Activated T-helper 1 cell treated with anti-CD3 and anti-CD28 coated beads, Interleukin-2, amount 50 U/mL, for 16 hours (primary cell): ENCODE results near the gene EDEM2.
"Not testable (repeated sequence)": the region's sequence is repeated elsewhere in the genome, so short reads cannot be mapped to it uniquely, and the experiment has no call there.

Experiments
- DNase-seq, 2 donors: peaks; one replicate each; pipeline ENCODE4 v3.0.0-alpha.2; 2020; ENCODE audit warnings: low read depth in 1 of 2, low spot score in 1 of 2

The EDEM2 gene

DNA sequence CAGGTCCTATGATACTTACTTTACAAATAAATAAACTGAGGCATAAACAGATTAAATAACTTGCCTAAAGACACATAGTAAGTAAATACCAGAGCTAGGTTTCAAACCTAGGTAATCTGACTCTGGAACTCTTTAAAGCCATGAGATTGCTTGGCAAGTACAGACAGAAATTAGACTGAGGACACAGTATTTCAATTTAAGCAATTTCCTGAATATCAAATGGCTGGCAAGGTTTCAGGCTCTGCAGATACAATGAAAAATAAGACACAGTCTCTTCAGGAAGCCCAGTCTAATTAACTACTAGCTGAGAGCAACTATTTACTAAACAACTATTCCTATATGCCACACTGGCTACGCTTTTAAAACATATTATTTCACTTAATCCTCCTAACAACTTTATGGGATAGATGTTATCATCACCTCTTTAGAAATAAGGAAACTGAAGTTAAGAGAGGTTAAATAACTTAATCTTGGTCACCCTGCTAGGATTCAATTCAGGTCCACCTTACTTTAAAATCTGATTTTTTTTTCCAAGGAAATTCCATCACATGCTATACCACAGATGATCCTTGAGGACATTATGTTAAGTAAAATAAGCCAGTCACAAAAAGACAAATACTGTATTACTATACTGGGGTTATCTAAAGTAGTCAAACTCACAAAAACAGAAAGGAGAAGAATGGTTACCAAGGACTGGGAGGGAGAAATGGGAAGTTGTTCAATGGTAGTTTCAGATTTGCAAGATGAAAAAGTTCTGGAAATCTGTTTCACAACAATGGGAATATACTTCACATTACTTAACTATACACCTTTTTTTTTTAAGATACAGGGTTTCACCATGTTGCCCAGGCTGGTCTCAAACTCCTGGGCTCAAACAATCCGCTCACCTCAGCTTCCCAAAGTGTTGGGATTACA, 58.6 kb downstream of the EDEM2 start:
- no peak for DNase-seq

DNA sequence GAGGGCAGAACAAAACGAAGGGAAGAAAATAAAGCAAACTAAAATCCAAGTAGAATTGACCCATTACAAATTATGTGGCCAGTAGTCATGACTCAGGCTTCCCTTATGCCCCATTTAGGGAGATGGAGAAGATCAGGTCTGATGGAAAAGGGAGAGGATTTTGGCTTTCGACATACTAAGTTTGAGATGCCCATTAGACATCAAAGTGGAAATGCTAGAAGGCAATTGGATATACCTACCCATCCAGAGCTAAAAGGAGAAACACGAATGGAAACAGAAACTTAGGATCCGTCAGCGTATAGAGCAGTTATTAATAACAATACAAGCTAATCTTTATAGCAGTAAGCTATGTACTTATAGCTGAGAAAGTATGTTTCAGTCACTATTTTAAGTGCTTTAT, 59.3 kb downstream of the EDEM2 start:
- no peak for DNase-seq

DNA sequence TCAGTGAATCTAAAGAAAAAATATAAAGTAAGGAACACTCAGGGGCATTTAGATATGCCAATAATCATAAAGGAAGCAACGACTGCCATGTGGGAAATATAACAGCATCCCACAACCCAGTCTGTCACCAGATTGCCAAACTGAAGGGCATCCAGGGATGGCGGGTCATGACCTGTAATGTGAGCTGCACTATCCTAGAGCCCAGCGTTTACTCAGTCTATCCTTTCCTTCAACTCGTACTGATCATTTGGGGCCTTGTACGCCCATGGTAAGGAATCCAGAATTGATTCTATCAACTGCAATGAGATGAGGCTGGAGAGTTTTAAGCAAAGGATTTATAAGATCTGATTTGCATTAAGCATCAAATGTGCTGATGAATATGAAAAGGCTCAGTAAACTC, 59.8 kb downstream of the EDEM2 start:
- DNase-seq = no peak

DNA sequence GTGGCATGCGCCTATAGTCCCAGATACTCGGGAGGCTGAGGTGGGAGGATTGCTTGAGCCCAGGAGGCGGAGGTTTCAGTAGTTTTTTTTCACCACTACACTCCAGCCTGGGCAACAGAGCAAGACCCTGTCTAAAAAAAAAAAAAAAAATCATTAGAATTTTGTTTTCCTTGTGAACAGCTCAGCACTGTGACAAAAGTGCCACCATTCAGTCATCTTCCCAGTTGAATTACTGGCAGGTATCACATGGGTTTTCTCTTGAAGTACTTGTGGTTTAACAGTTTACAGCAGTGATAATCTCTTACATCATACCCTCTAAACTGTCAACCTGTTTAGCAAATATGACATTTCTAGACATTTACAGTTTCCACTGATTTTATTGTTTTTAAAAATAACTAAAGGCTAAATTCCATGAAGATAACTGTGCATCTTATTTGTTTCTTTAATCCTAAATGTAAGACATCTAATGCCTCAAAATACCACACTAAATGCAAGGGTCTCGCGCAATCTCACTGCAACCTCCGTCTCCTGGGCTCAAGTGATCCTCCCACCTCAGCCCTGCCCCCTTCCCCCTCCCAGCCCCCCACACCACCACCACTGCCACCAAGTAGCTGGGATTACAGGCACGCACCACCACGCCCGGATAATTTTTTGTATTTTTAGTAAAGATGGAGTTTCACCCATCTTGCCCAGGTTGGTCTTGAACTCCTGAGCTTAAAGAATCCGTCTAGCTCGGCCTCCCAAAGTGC, 61.5 kb downstream of the EDEM2 start:
- no peak for DNase-seq

DNA sequence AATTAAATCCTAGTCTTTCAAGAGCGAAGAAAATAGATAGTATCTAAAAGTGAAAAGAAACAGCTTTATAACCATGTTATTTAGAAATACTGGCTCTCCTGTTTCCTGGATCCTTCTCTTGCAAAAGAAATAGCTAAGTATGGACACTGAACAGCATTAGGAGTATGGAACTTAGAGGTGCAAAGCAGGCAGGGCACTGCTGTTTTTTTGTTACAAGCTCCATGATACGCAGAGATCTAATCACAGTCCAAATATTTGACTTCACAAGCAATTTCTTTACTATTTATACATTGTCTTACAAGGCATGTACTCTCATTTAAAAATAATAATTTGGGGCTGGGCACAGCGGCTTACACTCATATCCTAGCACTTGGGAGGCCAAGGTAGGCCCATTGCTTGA, 62.1 kb downstream of the EDEM2 start:
- no peak for DNase-seq

DNA sequence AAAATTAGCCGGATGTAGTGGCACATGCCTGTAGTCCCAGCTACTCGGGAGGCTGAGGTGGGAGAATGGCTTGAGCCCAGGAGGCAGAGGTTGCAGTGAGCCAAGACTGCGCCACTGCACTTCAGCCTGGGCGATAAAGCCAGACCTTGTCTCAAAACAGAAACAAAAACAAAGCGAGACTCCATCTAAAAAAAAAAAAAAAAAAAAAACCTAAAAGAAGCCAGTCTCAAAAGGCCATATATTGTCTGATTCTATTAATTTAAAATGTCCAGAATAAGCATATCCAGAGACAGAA, 66.8 kb downstream of the EDEM2 start:
- not testable (repeated sequence) for DNase-seq

DNA sequence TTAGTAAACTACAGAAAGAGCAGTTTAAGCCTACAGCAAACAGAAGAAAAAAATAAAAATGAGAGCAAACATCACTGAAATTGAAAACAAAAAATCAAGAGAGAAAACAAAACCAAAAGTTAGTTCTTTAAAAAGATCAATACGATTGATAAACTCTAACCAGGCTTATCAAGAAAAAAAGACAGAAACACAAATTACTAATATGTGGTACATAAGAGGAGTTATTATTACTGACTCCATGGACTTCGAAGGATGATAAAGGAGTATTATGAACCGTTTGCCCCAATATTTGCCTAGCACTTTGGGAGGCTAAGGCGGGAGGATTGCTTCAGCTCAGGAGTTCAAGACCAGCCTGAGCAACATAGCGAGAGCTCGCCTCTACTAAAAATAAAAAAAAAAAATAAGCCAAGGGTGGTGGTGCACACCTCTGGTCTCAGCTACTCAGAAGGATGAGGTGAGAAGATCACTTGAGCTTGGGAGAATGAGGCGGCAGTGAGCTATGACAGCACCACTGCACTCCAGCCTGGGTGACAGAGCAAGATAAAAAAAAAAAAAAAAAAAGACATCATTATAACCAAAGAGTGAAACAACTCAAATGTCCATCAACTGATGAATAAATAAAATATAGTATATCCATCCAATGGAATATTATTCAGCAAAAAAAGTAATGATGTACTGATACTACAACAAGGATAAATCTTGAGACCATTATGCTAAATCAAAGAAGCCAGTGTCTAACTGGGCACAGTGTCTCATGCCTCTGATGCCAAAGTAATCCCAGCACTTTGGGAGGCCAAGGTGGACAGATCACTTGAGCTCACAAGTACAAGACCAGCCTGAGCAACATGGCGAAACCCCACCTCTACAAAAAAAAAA, 67.4 kb downstream of the EDEM2 start:
- DNase-seq = no peak

DNA sequence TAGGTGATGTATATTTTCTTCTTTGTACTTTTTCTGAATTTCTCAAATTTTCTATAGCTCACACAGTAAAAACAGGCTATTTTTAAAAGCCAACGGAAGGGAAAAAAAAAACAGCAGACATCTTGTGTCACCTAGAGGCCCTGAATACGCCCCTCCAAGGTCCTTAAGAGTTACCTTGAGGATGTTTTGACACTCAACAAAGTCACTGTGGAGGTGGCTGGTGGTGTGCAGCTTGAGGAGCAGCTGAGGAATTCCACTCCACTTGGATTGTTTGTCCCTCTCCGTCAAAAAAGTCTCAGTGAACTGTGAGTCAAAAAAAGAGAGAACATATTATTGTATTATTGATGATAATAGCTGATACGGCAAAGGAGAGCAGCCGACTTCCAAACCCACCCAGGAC, 69.3 kb downstream of the EDEM2 start:
- DNase-seq = no peak

DNA sequence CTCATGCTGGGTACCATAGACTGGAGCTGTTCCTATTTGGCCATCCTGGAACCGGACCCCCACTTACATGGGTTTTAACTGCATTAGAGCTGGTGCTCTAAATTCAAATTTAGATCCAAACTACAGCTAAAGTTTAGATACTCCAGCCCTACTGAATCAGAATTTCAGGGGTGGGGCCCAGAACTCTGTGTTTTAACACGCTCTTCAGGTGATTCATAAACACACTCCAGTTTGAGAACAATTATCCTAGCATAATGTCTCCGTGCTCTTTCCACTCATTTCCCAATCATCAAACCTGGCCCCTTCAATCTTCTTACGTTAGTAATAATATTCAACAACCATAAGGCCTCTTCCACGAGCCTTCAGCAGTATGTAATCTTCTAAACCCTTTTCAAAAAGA, 69.8 kb downstream of the EDEM2 start:
- no peak for DNase-seq

DNA sequence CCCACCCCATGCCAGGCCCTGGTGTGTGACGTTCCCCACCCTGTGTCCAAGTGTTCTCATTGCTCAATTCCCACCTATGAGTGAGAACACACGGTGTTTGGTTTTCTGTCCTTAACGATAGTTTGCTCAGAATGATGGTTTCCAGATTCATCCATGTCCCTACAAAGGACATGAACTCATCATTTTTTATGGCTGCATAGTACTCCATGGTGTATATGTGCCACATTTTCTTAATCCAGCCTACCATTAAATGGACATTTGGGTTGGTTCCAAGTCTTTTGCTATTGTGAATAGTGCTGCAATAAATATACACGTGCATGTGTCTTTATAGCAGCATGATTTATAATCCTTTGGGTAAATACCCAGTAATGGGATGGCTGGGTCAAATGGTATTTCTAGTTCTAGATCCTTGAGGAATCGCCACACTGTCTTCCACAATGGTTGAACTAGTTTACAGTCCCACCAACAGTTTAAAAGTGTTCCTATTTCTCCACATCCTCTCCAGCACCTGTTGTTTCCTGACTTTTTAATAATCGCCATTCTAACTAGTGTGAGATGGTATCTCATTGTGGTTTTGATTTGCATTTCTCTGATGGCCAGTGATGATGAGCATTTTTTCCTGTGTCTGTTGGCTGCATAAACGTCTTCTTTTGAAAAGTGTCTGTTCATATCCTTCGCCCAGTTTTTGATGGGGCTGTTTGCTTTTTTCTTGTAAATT, 75.5 kb downstream of the EDEM2 start:
- DNase-seq = not testable (repeated sequence)

DNA sequence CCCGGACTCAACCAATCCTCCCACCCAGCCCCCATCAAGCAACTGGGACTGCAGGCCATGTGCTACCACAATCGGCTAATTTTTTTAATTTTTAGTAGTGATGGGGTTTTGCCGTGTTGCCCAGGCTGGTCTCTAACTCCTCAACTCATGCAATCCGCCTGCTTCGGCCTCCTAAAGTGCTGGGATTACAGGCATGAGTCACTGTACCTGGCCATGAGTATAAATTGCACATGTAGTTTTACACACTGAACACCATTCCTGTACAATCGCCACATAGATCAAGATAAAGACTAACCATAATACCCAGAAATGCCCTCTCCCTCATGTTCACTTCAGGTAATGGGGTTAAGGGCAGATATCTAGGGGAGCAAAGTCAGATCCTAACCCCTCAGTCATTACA, 80.9 kb downstream of the EDEM2 start:
- DNase-seq = no peak
